Suprapubic skin (tissue), 4 donors: ENCODE measurements around the gene DARS1. TPM values are rescaled to one million over a fixed set of nuclear protein-coding genes. Genes with fewer than 3 reads are reported as not detected.

Experiments used
- DNase-seq, 2 donors: peaks; one replicate each; pipeline ENCODE4 v3.0.0-alpha.2; 2019; ENCODE audit warnings: low spot score in 2 of 2
- H3K27ac ChIP-seq: fragments of 200-600 bp; sonication (generic); one replicate; pipeline ENCODE4 v1.5.1; 2019
- H3K27me3 ChIP-seq: fragments of 200-600 bp; sonication (generic); one replicate; pipeline ENCODE4 v1.5.1; 2019
- H3K36me3 ChIP-seq: fragments of 200-600 bp; sonication (generic); one replicate; pipeline ENCODE4 v1.5.1; 2019
- H3K4me1 ChIP-seq: fragments of 200-600 bp; sonication (generic); one replicate; pipeline ENCODE4 v1.5.1; 2019
- H3K4me3 ChIP-seq: fragments of 200-600 bp; sonication (generic); one replicate; pipeline ENCODE4 v1.5.1; 2019; ENCODE audit warnings: mild to moderate bottlenecking
- H3K9me3 ChIP-seq: fragments of 200-600 bp; sonication (generic); one replicate; pipeline ENCODE4 v1.5.1; 2019
- CTCF ChIP-seq, 2 donors: fragments of 200-600 bp in 1 of 2; fragments of 450-650 bp in 1 of 2; sonication (generic) in 1 of 2; IDR thresholded peaks; one replicate each; pipeline ENCODE4 v1.5.1; 2016 to 2019; ENCODE audit warnings: antibody characterized with exemption in 2 of 2, mild to moderate bottlenecking in 1 of 2, moderate library complexity in 1 of 2
- EP300 ChIP-seq: sonication (generic); formaldehyde crosslinking; IDR thresholded peaks from one replicate; pipeline ENCODE4 v1.6.1; 2017; ENCODE audit warnings: antibody characterized with exemption
- POLR2A ChIP-seq, 2 donors: fragments of 450-650 bp; IDR thresholded peaks; one replicate each; pipeline ENCODE4 v1.6.1; 2017; ENCODE audit warnings: antibody characterized with exemption in 2 of 2, mild to moderate bottlenecking in 2 of 2, moderate library complexity in 2 of 2
- POLR2AphosphoS5 ChIP-seq, 3 donors: sonication (generic); formaldehyde crosslinking; IDR thresholded peaks; one replicate each; pipeline ENCODE4 v1.6.1; 2017; ENCODE audit warnings: antibody characterized with exemption in 3 of 3
- WGBS: methylation state at CpG from one replicate; pipeline ENCODE4 v1.1.5; 2018; 5-methylcytosine and 5-hydroxymethylcytosine counted together
- total RNA-seq, 4 donors: library from RNA; depleted of rRNA; stranded (reverse); fragments of >200 nt; gene quantifications; one replicate each; pipeline ENCODE4 v1.1.0, GENCODE V29; 2016

Gene DARS1
- total RNA-seq, 4 donors from 2014 or later = 63.1 to 82.6 (median 67.4) TPM

- Histone ChIP-seq H3K9me3 (no peaks in the 10 kb centered on the region), H3K4me1 (peaks cover 20% of the 10 kb centered on the region), H3K27ac (peak overlapping the region; percentile 87), H3K27me3 (no peaks in the 10 kb centered on the region), H3K36me3 (peaks cover 8% of the 10 kb centered on the region), H3K4me3 (peak overlapping the region; percentile 91)
- TF ChIP-seq CTCF (IDR thresholded peaks at IDR 0.05) (no peak), POLR2A (IDR thresholded peaks at IDR 0.05) (no peak), EP300 (no peak), POLR2AphosphoS5 (IDR thresholded peaks at IDR 0.05) (no peak)
- peak; percentile 71 to 81 for DNase-seq
- WGBS = 5% methylated on average over 8 of the region's 26 CpGs
Observed at GRCh38 chr2:135875491-135876065, 109.8 kb downstream of the DARS1 start.

- Histone ChIP-seq H3K9me3 (no peaks in the 10 kb centered on the region), H3K4me3 (peak overlapping the region; percentile 91), H3K4me1 (peaks cover 20% of the 10 kb centered on the region), H3K27me3 (no peaks in the 10 kb centered on the region), H3K36me3 (peaks cover 15% of the 10 kb centered on the region), H3K27ac (no peak overlapping the region)
- DNase-seq = no peak
- no peak for TF ChIP-seq EP300
- TF ChIP-seq POLR2AphosphoS5 (IDR thresholded peaks at IDR 0.05) = no peak
- TF ChIP-seq CTCF (IDR thresholded peaks at IDR 0.05) = no peak
- no peak for TF ChIP-seq POLR2A (IDR thresholded peaks at IDR 0.05)
- 82% methylated on average over 19 of the region's 19 CpGs for WGBS
Observed at GRCh38 chr2:135874777-135875365, 110.6 kb downstream of the DARS1 start.

GRCh38 chr2:135870571-135870970 is 114.9 kb downstream of the DARS1 start:
- H3K27me3 ChIP-seq = no peaks in the 10 kb centered on the region
- WGBS = 67% methylated on average over 1 of the region's 1 CpG
- no peak overlapping the region for H3K4me3 ChIP-seq
- no peaks in the 10 kb centered on the region for H3K9me3 ChIP-seq
- TF ChIP-seq EP300 = no peak
- TF ChIP-seq POLR2A (IDR thresholded peaks at IDR 0.05) = no peak
- no peak for TF ChIP-seq CTCF (IDR thresholded peaks at IDR 0.05)
- no peak for TF ChIP-seq POLR2AphosphoS5 (IDR thresholded peaks at IDR 0.05)
- no peak for DNase-seq
- peaks cover 12% of the 10 kb centered on the region for H3K4me1 ChIP-seq
- H3K36me3 ChIP-seq = peaks cover 53% of the 10 kb centered on the region
- no peak overlapping the region for H3K27ac ChIP-seq

GRCh38 chr2:135863233-135863632 is 122.2 kb downstream of the DARS1 start:
- H3K36me3 ChIP-seq = peaks cover 81% of the 10 kb centered on the region
- 72% methylated on average over 6 of the region's 6 CpGs for WGBS
- no peak overlapping the region for H3K27ac ChIP-seq
- no peak overlapping the region for H3K4me3 ChIP-seq
- H3K27me3 ChIP-seq = no peaks in the 10 kb centered on the region
- TF ChIP-seq POLR2AphosphoS5 (IDR thresholded peaks at IDR 0.05) = no peak
- no peak for TF ChIP-seq EP300
- TF ChIP-seq POLR2A (IDR thresholded peaks at IDR 0.05) = no peak
- TF ChIP-seq CTCF (IDR thresholded peaks at IDR 0.05) = no peak
- H3K9me3 ChIP-seq = no peaks in the 10 kb centered on the region
- DNase-seq = no peak
- H3K4me1 ChIP-seq = no peaks in the 10 kb centered on the region

GRCh38 chr2:135862718-135863117 is 122.7 kb downstream of the DARS1 start:
- Histone ChIP-seq H3K27me3 (no peaks in the 10 kb centered on the region), H3K36me3 (peaks cover 81% of the 10 kb centered on the region), H3K4me3 (no peak overlapping the region), H3K4me1 (no peaks in the 10 kb centered on the region), H3K27ac (no peak overlapping the region), H3K9me3 (no peaks in the 10 kb centered on the region)
- TF ChIP-seq CTCF (IDR thresholded peaks at IDR 0.05) = no peak
- DNase-seq = no peak
- WGBS = 96% methylated on average over 4 of the region's 4 CpGs

Other genes starting within 250 kb of the DARS1 start
- gene UBXN4, start 243.8 kb downstream of the DARS1 start, total RNA-seq = 10 to 100 TPM; 61.7 to 88.3 (median 69.3) TPM
- not detected for gene LCT, start 148.4 kb downstream of the DARS1 start, total RNA-seq
- gene MCM6, start 109.2 kb downstream of the DARS1 start, total RNA-seq = 10 to 100 TPM in 1 of 4 donors, 1 to 10 TPM in 3; 6.6 to 13.5 (median 7.8) TPM
- 1 to 10 TPM; 5.1 to 6.8 (median 5.6) TPM for gene CXCR4, start 132.5 kb upstream of the DARS1 start, total RNA-seq